ENCODE results near the gene RGS6. TPM values are rescaled to one million over a fixed set of nuclear protein-coding genes. Genes with fewer than 3 reads are reported as not detected.

RGS6 gene
- total RNA-seq, 2 experiments from 2014 or later: 1.5 to 3.1 TPM

- DNase-seq (no peak), ATAC-seq (no peak)
- Mint-ChIP-seq H3K4me1 (no peaks in the 10 kb centered on the region), H3K4me3 (no peak overlapping the region), H3K9me3 (ENCODE audit: low read depth) (no peaks in the 10 kb centered on the region), H3K36me3 (no peaks in the 10 kb centered on the region), H3K27me3 (peaks cover 36% of the 10 kb centered on the region), H3K27ac (no peak overlapping the region)
- CTCF ChIA-PET: no interaction called here
Observed at GRCh38 chr14:72606879-72607278, 674.6 kb downstream of the RGS6 start.

GRCh38 chr14:72607386-72608130 is 675.3 kb downstream of the RGS6 start:
- Mint-ChIP-seq H3K4me3 (no peak overlapping the region), H3K9me3 (ENCODE audit: low read depth) (no peaks in the 10 kb centered on the region), H3K27me3 (peaks cover 36% of the 10 kb centered on the region), H3K27ac (no peak overlapping the region), H3K36me3 (no peaks in the 10 kb centered on the region), H3K4me1 (no peaks in the 10 kb centered on the region)
- CTCF ChIA-PET: no interaction called here
- ATAC-seq (no peak), DNase-seq (peak; percentile 31)

- peak; percentile 27 for ATAC-seq
- Mint-ChIP-seq H3K36me3 (no peaks in the 10 kb centered on the region), H3K4me1 (no peaks in the 10 kb centered on the region), H3K4me3 (no peak overlapping the region), H3K27me3 (peaks cover 31% of the 10 kb centered on the region), H3K27ac (no peak overlapping the region), H3K9me3 (ENCODE audit: low read depth) (no peaks in the 10 kb centered on the region)
- CTCF ChIA-PET: no interaction called here
- peak; percentile 18 for DNase-seq
Observed at GRCh38 chr14:72608391-72609204, 676.4 kb downstream of the RGS6 start.

- H3K27ac Mint-ChIP-seq: no peak overlapping the region
- H3K27me3 Mint-ChIP-seq: peaks cover 27% of the 10 kb centered on the region
- no peak overlapping the region for H3K4me3 Mint-ChIP-seq
- CTCF ChIA-PET: no interaction called here
- H3K36me3 Mint-ChIP-seq: no peaks in the 10 kb centered on the region
- no peaks in the 10 kb centered on the region for H3K9me3 Mint-ChIP-seq (ENCODE audit: low read depth)
- DNase-seq (peak; percentile 31), ATAC-seq (no peak)
- no peaks in the 10 kb centered on the region for H3K4me1 Mint-ChIP-seq
Observed at GRCh38 chr14:72609205-72609916, 677.1 kb downstream of the RGS6 start.

- peak; percentile 7 for DNase-seq
- Mint-ChIP-seq H3K27me3 (peaks cover 21% of the 10 kb centered on the region), H3K4me3 (no peak overlapping the region), H3K27ac (no peak overlapping the region), H3K4me1 (no peaks in the 10 kb centered on the region), H3K36me3 (no peaks in the 10 kb centered on the region), H3K9me3 (ENCODE audit: low read depth) (no peaks in the 10 kb centered on the region)
- ATAC-seq: no peak
- CTCF ChIA-PET: no interaction called here
Observed at GRCh38 chr14:72610096-72610830, 678.0 kb downstream of the RGS6 start.

GRCh38 chr14:72610831-72611200 is 678.6 kb downstream of the RGS6 start:
- Mint-ChIP-seq H3K4me1 (no peaks in the 10 kb centered on the region), H3K9me3 (ENCODE audit: low read depth) (no peaks in the 10 kb centered on the region), H3K36me3 (no peaks in the 10 kb centered on the region), H3K4me3 (no peak overlapping the region), H3K27ac (no peak overlapping the region), H3K27me3 (peaks cover 21% of the 10 kb centered on the region)
- DNase-seq (peak; percentile 21), ATAC-seq (no peak)
- CTCF ChIA-PET: no interaction called here

GRCh38 chr14:72611506-72611905 is 679.3 kb downstream of the RGS6 start:
- H3K27me3 Mint-ChIP-seq: peaks cover 26% of the 10 kb centered on the region
- no peak overlapping the region for H3K27ac Mint-ChIP-seq
- H3K36me3 Mint-ChIP-seq: no peaks in the 10 kb centered on the region
- DNase-seq (no peak), ATAC-seq (no peak)
- H3K4me1 Mint-ChIP-seq: no peaks in the 10 kb centered on the region
- CTCF ChIA-PET: no interaction called here
- no peak overlapping the region for H3K4me3 Mint-ChIP-seq
- no peaks in the 10 kb centered on the region for H3K9me3 Mint-ChIP-seq (ENCODE audit: low read depth)

- Mint-ChIP-seq H3K4me3 (no peak overlapping the region), H3K27me3 (peaks cover 26% of the 10 kb centered on the region), H3K9me3 (ENCODE audit: low read depth) (no peaks in the 10 kb centered on the region), H3K27ac (no peak overlapping the region), H3K4me1 (no peaks in the 10 kb centered on the region), H3K36me3 (no peaks in the 10 kb centered on the region)
- CTCF ChIA-PET: no interaction called here
- DNase-seq (no peak), ATAC-seq (no peak)
Observed at GRCh38 chr14:72612041-72612440, 679.8 kb downstream of the RGS6 start.

GRCh38 chr14:72613231-72613974 is 681.2 kb downstream of the RGS6 start:
- H3K4me3 Mint-ChIP-seq: no peak overlapping the region
- CTCF ChIA-PET: no interaction called here
- H3K27ac Mint-ChIP-seq: no peak overlapping the region
- no peaks in the 10 kb centered on the region for H3K36me3 Mint-ChIP-seq
- peaks cover 32% of the 10 kb centered on the region for H3K27me3 Mint-ChIP-seq
- DNase-seq: peak; percentile 33
- no peaks in the 10 kb centered on the region for H3K9me3 Mint-ChIP-seq (ENCODE audit: low read depth)
- no peaks in the 10 kb centered on the region for H3K4me1 Mint-ChIP-seq
- no peak for ATAC-seq

GRCh38 chr14:72613975-72614319 is 681.7 kb downstream of the RGS6 start:
- H3K4me1 Mint-ChIP-seq: no peaks in the 10 kb centered on the region
- no peaks in the 10 kb centered on the region for H3K36me3 Mint-ChIP-seq
- CTCF ChIA-PET: interaction anchor here (1.2 kb wide), 1 partner anchor 18 kb away, joined by 3 read pairs; no protein-coding TSS in a partner anchor
- no peak overlapping the region for H3K27ac Mint-ChIP-seq
- H3K4me3 Mint-ChIP-seq: no peak overlapping the region
- peak; percentile 5 for DNase-seq
- H3K9me3 Mint-ChIP-seq (ENCODE audit: low read depth): no peaks in the 10 kb centered on the region
- no peak for ATAC-seq
- H3K27me3 Mint-ChIP-seq: peaks cover 28% of the 10 kb centered on the region

GRCh38 chr14:72614365-72614764 is 682.1 kb downstream of the RGS6 start:
- Mint-ChIP-seq H3K4me1 (no peaks in the 10 kb centered on the region), H3K27ac (no peak overlapping the region)
- no peak for ATAC-seq

GRCh38 chr14:72614891-72615415 is 682.7 kb downstream of the RGS6 start:
- H3K27me3 Mint-ChIP-seq: peaks cover 27% of the 10 kb centered on the region
- H3K27ac Mint-ChIP-seq: no peak overlapping the region
- no peaks in the 10 kb centered on the region for H3K4me1 Mint-ChIP-seq

More at GRCh38 chr14:72614365-72614764, 682.1 kb downstream of the RGS6 start:
- no peak overlapping the region for H3K4me3 Mint-ChIP-seq
- no peaks in the 10 kb centered on the region for H3K36me3 Mint-ChIP-seq
- H3K27me3 Mint-ChIP-seq: peaks cover 27% of the 10 kb centered on the region
- CTCF ChIA-PET: interaction anchor here (1.2 kb wide), 1 partner anchor 18 kb away, joined by 3 read pairs; no protein-coding TSS in a partner anchor
- DNase-seq: peak; percentile 32
- H3K9me3 Mint-ChIP-seq (ENCODE audit: low read depth): no peaks in the 10 kb centered on the region

More at GRCh38 chr14:72614891-72615415, 682.7 kb downstream of the RGS6 start:
- ATAC-seq: no peak
- Mint-ChIP-seq H3K9me3 (ENCODE audit: low read depth) (no peaks in the 10 kb centered on the region), H3K36me3 (no peaks in the 10 kb centered on the region), H3K4me3 (no peak overlapping the region)
- peak; percentile 16 for DNase-seq
- CTCF ChIA-PET: interaction anchor here (1.2 kb wide), 1 partner anchor 19 kb away, joined by 3 read pairs; no protein-coding TSS in a partner anchor
